IPS-18c (cell line): ENCODE data around the gene BICC1.

Experiments
- H3K4me3 ChIP-seq: 2 replicates; pipeline ENCODE4 v1.7.0; 2013; ENCODE audit warnings: low read depth, mild to moderate bottlenecking, low read length, moderate library complexity; ENCODE audit not compliant: insufficient read depth
- H3K9me3 ChIP-seq: one replicate; pipeline ENCODE4 v1.6.1; 2013; ENCODE audit warnings: mild to moderate bottlenecking, low read length, moderate library complexity; ENCODE audit not compliant: control insufficient read depth, insufficient read depth

BICC1 gene

GRCh38 chr10:58547963-58548362 is 35.3 kb downstream of the BICC1 start:
- H3K9me3 ChIP-seq, result no peaks in the 10 kb centered on the region
- no peak overlapping the region for H3K4me3 ChIP-seq

GRCh38 chr10:58554316-58554715 is 41.6 kb downstream of the BICC1 start:
- H3K4me3 ChIP-seq, result no peak overlapping the region
- H3K9me3 ChIP-seq, result no peaks in the 10 kb centered on the region

- H3K9me3 ChIP-seq, result no peaks in the 10 kb centered on the region
- no peak overlapping the region for H3K4me3 ChIP-seq
Observed at GRCh38 chr10:58555170-58555929, 42.7 kb downstream of the BICC1 start.

GRCh38 chr10:58555930-58556311 is 43.2 kb downstream of the BICC1 start:
- Histone ChIP-seq H3K4me3 (no peak overlapping the region), H3K9me3 (no peaks in the 10 kb centered on the region)

- no peak overlapping the region for H3K4me3 ChIP-seq
- H3K9me3 ChIP-seq, result no peaks in the 10 kb centered on the region
Observed at GRCh38 chr10:58556516-58557165, 44.0 kb downstream of the BICC1 start.

GRCh38 chr10:58557714-58558113 is 45.0 kb downstream of the BICC1 start:
- Histone ChIP-seq H3K9me3 (no peaks in the 10 kb centered on the region), H3K4me3 (no peak overlapping the region)

- Histone ChIP-seq H3K4me3 (no peak overlapping the region), H3K9me3 (no peaks in the 10 kb centered on the region)
Observed at GRCh38 chr10:58560068-58560467, 47.4 kb downstream of the BICC1 start.

- H3K9me3 ChIP-seq, result no peaks in the 10 kb centered on the region
Observed at GRCh38 chr10:58565271-58565670, 52.6 kb downstream of the BICC1 start.

GRCh38 chr10:58567652-58568051 is 55.0 kb downstream of the BICC1 start:
- Histone ChIP-seq H3K9me3 (peaks cover 2% of the 10 kb centered on the region), H3K4me3 (no peak overlapping the region)

More at GRCh38 chr10:58565271-58565670, 52.6 kb downstream of the BICC1 start:
- H3K4me3 ChIP-seq, result no peak overlapping the region

GRCh38 chr10:58568428-58568935 is 55.8 kb downstream of the BICC1 start:
- Histone ChIP-seq H3K4me3 (no peak overlapping the region), H3K9me3 (peaks cover 2% of the 10 kb centered on the region)

- Histone ChIP-seq H3K9me3 (peaks cover 2% of the 10 kb centered on the region), H3K4me3 (no peak overlapping the region)
Observed at GRCh38 chr10:58570307-58570723, 57.6 kb downstream of the BICC1 start.

- Histone ChIP-seq H3K4me3 (no peak overlapping the region), H3K9me3 (peaks cover 2% of the 10 kb centered on the region)
Observed at GRCh38 chr10:58570979-58571378, 58.3 kb downstream of the BICC1 start.

- H3K4me3 ChIP-seq, result no peak overlapping the region
- H3K9me3 ChIP-seq, result peaks cover 2% of the 10 kb centered on the region
Observed at GRCh38 chr10:58573144-58573543, 60.5 kb downstream of the BICC1 start.

- H3K4me3 ChIP-seq, result no peak overlapping the region
- peaks cover 2% of the 10 kb centered on the region for H3K9me3 ChIP-seq
Observed at GRCh38 chr10:58574058-58574457, 61.4 kb downstream of the BICC1 start.

GRCh38 chr10:58575491-58575890 is 62.8 kb downstream of the BICC1 start:
- H3K9me3 ChIP-seq, result peaks cover 2% of the 10 kb centered on the region
- H3K4me3 ChIP-seq, result no peak overlapping the region

- H3K9me3 ChIP-seq, result no peaks in the 10 kb centered on the region
- no peak overlapping the region for H3K4me3 ChIP-seq
Observed at GRCh38 chr10:58576751-58577436, 64.2 kb downstream of the BICC1 start.

GRCh38 chr10:58577437-58577777 is 64.7 kb downstream of the BICC1 start:
- Histone ChIP-seq H3K9me3 (no peaks in the 10 kb centered on the region), H3K4me3 (no peak overlapping the region)

GRCh38 chr10:58578366-58578765 is 65.7 kb downstream of the BICC1 start:
- Histone ChIP-seq H3K9me3 (no peaks in the 10 kb centered on the region), H3K4me3 (no peak overlapping the region)
